Measurements from ENCODE around the gene TLCD3B.

GRCh38 chr16:29978081-29978480 lies 53.0 kb downstream of the TLCD3B start:
- no peak for TF ChIP-seq CTCF (IDR thresholded peaks at IDR 0.05)
- no peak for TF ChIP-seq POLR2A (IDR thresholded peaks at IDR 0.05)
